GM18861 (cell line): ENCODE results near the gene CDH4.

ENCODE experiments used
- ATAC-seq: cut with Tn5 transposase; IDR thresholded peaks from one replicate; pipeline ENCODE4 v1.9.1; 2021; ENCODE audit not compliant: unreplicated experiment

Gene CDH4

GRCh38 chr20:61482901-61483300 is 230.8 kb downstream of the CDH4 start:
- ATAC-seq = no peak

GRCh38 chr20:61483336-61484067 is 231.4 kb downstream of the CDH4 start:
- no peak for ATAC-seq

GRCh38 chr20:61486198-61486597 is 234.1 kb downstream of the CDH4 start:
- ATAC-seq = no peak

GRCh38 chr20:61487346-61487996 is 235.4 kb downstream of the CDH4 start:
- ATAC-seq = no peak

- no peak for ATAC-seq
These were observed 235.9 kb downstream of the CDH4 start for GRCh38 chr20:61487997-61488371.

GRCh38 chr20:61490721-61491120 is 238.7 kb downstream of the CDH4 start:
- ATAC-seq = no peak

- no peak for ATAC-seq
These were observed 240.0 kb downstream of the CDH4 start for GRCh38 chr20:61492065-61492464.

- no peak for ATAC-seq
These were observed 241.8 kb downstream of the CDH4 start for GRCh38 chr20:61493798-61494305.

GRCh38 chr20:61494763-61495575 is 242.9 kb downstream of the CDH4 start:
- no peak for ATAC-seq

- no peak for ATAC-seq
These were observed 245.1 kb downstream of the CDH4 start for GRCh38 chr20:61497029-61497627.

GRCh38 chr20:61499859-61500554 is 247.9 kb downstream of the CDH4 start:
- ATAC-seq = no peak

GRCh38 chr20:61500791-61501321 is 248.8 kb downstream of the CDH4 start:
- no peak for ATAC-seq

GRCh38 chr20:61502433-61502832 is 250.4 kb downstream of the CDH4 start:
- ATAC-seq = no peak

GRCh38 chr20:61503106-61503505 is 251.0 kb downstream of the CDH4 start:
- no peak for ATAC-seq

- ATAC-seq = no peak
These were observed 253.4 kb downstream of the CDH4 start for GRCh38 chr20:61505508-61505907.

GRCh38 chr20:61507778-61508177 is 255.7 kb downstream of the CDH4 start:
- ATAC-seq = no peak

- no peak for ATAC-seq
These were observed 256.4 kb downstream of the CDH4 start for GRCh38 chr20:61508301-61509096.

- ATAC-seq = no peak
These were observed 258.8 kb downstream of the CDH4 start for GRCh38 chr20:61510778-61511330.

GRCh38 chr20:61512475-61512874 is 260.4 kb downstream of the CDH4 start:
- no peak for ATAC-seq
